ENCODE data around the gene TACC3.

- TF ChIP-seq CTCF (IDR thresholded peaks at IDR 0.05) (no peak), ZFX (IDR thresholded peaks at IDR 0.05; ENCODE audit: borderline replicate concordance) (no peak)
Measured at GRCh38 chr4:1744552-1744951, 23.2 kb downstream of the TACC3 start.

Data from 22Rv1 (cell line).